ENCODE results near the gene PLEKHG3.

DNA sequence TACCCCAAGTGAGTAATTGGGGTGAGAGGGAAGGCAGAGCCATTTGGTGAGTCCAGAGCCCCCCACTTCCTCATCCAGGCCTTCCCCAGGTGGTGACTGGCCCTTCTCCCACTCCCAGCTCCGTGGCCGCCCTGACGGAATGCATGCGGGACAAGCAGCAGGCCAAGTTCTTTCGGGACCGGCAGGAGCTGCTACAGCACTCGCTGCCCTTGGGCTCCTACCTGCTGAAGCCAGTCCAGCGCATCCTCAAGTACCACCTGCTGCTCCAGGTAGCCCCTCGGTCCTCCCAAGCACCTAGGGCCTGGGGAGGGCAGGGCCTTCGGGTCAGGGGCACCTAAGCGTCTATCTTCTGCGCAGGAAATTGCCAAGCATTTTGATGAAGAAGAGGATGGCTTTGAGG, 26.5 kb downstream of the PLEKHG3 start:
- TF ChIP-seq, protein P1, sequence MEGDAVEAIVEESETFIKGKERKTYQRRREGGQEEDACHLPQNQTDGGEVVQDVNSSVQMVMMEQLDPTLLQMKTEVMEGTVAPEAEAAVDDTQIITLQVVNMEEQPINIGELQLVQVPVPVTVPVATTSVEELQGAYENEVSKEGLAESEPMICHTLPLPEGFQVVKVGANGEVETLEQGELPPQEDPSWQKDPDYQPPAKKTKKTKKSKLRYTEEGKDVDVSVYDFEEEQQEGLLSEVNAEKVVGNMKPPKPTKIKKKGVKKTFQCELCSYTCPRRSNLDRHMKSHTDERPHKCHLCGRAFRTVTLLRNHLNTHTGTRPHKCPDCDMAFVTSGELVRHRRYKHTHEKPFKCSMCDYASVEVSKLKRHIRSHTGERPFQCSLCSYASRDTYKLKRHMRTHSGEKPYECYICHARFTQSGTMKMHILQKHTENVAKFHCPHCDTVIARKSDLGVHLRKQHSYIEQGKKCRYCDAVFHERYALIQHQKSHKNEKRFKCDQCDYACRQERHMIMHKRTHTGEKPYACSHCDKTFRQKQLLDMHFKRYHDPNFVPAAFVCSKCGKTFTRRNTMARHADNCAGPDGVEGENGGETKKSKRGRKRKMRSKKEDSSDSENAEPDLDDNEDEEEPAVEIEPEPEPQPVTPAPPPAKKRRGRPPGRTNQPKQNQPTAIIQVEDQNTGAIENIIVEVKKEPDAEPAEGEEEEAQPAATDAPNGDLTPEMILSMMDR (IDR thresholded peaks at IDR 0.05): no peak
- TF ChIP-seq POLR2A (IDR thresholded peaks at IDR 0.05): no peak
